DMS 273 (cell line): Measurements from ENCODE around the gene LRFN5.
"Not testable (repeated sequence)": the region's sequence is repeated elsewhere in the genome, so short reads cannot be mapped to it uniquely, and the experiment has no call there.

Source experiments
- DNase-seq: peaks from one replicate; lab custom pipeline; 2025; ENCODE audit not compliant: unreplicated experiment; lab: John Stamatoyannopoulos, UW

LRFN5 gene

GRCh38 chr14:41636492-41637392 is 30.1 kb downstream of the LRFN5 start:
- DNase-seq: no peak

- no peak for DNase-seq
These were observed 35.0 kb downstream of the LRFN5 start for GRCh38 chr14:41641690-41642089.

GRCh38 chr14:41642367-41642766 is 35.7 kb downstream of the LRFN5 start:
- peak; percentile 31 for DNase-seq

- DNase-seq: no peak
These were observed 36.1 kb downstream of the LRFN5 start for GRCh38 chr14:41642789-41643188.

- DNase-seq: no peak
These were observed 37.9 kb downstream of the LRFN5 start for GRCh38 chr14:41644606-41645005.

GRCh38 chr14:41650802-41651201 is 44.1 kb downstream of the LRFN5 start:
- no peak for DNase-seq

- no peak for DNase-seq
These were observed 47.5 kb downstream of the LRFN5 start for GRCh38 chr14:41654196-41654595.

GRCh38 chr14:41662780-41663472 is 56.2 kb downstream of the LRFN5 start:
- DNase-seq: peak; percentile 38

- DNase-seq: peak; percentile 68
These were observed 56.8 kb downstream of the LRFN5 start for GRCh38 chr14:41663473-41663850.

- no peak for DNase-seq
These were observed 59.6 kb downstream of the LRFN5 start for GRCh38 chr14:41666301-41666700.

- peak; percentile 76 for DNase-seq
These were observed 61.7 kb downstream of the LRFN5 start for GRCh38 chr14:41668356-41668755.

- DNase-seq: not testable (repeated sequence)
These were observed 66.9 kb downstream of the LRFN5 start for GRCh38 chr14:41673601-41674000.

GRCh38 chr14:41674511-41674971 is 67.9 kb downstream of the LRFN5 start:
- not testable (repeated sequence) for DNase-seq

- DNase-seq: no peak
These were observed 92.8 kb downstream of the LRFN5 start for GRCh38 chr14:41699486-41699885.

- no peak for DNase-seq
These were observed 111.9 kb downstream of the LRFN5 start for GRCh38 chr14:41718477-41719166.

- DNase-seq: no peak
These were observed 132.5 kb downstream of the LRFN5 start for GRCh38 chr14:41739203-41739602.

- no peak for DNase-seq
These were observed 136.5 kb downstream of the LRFN5 start for GRCh38 chr14:41743140-41743539.

GRCh38 chr14:41749429-41749828 is 142.8 kb downstream of the LRFN5 start:
- no peak for DNase-seq

GRCh38 chr14:41750575-41750974 is 143.9 kb downstream of the LRFN5 start:
- DNase-seq: not testable (repeated sequence)

- DNase-seq: no peak
These were observed 151.5 kb downstream of the LRFN5 start for GRCh38 chr14:41758011-41758665.

GRCh38 chr14:41761204-41761603 is 154.5 kb downstream of the LRFN5 start:
- DNase-seq: no peak
